ENCODE measurements around the gene SLBP. TPM values are rescaled to one million over a fixed set of nuclear protein-coding genes. Genes with fewer than 3 reads are reported as not detected.

Gene SLBP
- total RNA-seq, 2 experiments from 2014 or later = 45.8 to 47.6 TPM

GRCh38 chr4:1745165-1745564 is 33.0 kb upstream of the SLBP start:
- no peak for DNase-seq
- Mint-ChIP-seq H3K27ac (no peak overlapping the region), H3K4me1 (ENCODE audit: low read depth) (no peaks in the 10 kb centered on the region), H3K4me3 (no peak overlapping the region), H3K36me3 (ENCODE audit: low read depth) (peaks cover 43% of the 10 kb centered on the region), H3K27me3 (no peaks in the 10 kb centered on the region), H3K9me3 (no peaks in the 10 kb centered on the region)
- ATAC-seq (ENCODE audit: poor library complexity) = no peak
- H3K9me3 ChIP-seq (ENCODE audit: control insufficient read depth in 1 of 2, insufficient read depth in 1 of 2, low read length in 2 of 2) = peaks cover 0 to 5% of the 10 kb centered on the region in 2 experiments
- no peak for TF ChIP-seq CTCF (IDR thresholded peaks at IDR 0.05)
- H3K36me3 ChIP-seq (ENCODE audit: insufficient read depth, low read length) = peaks cover 43% of the 10 kb centered on the region
- H3K4me3 ChIP-seq (ENCODE audit: low read length) = no peak overlapping the region
- intact Hi-C loops (cut with DNase I, micrococcal nuclease) = no loop called here
- ChIA-PET CTCF (interaction anchor here (1.8 kb wide), 1 partner anchor 154 kb away, joined by 9 read pairs; no protein-coding TSS in a partner anchor), POLR2A (no interaction called here)
- H3K4me1 ChIP-seq (ENCODE audit: insufficient read depth, low read length) = peaks cover 16% of the 10 kb centered on the region
- H3K27me3 ChIP-seq (ENCODE audit: control insufficient read depth in 1 of 2, insufficient read depth in 2 of 2, low read length in 2 of 2) = no peaks in the 10 kb centered on the region
- no peak overlapping the region for H3K27ac ChIP-seq (ENCODE audit: low read depth in 1 of 2, low read length in 2 of 2)

- Histone ChIP-seq H3K36me3 (ENCODE audit: insufficient read depth, low read length) (peaks cover 48% of the 10 kb centered on the region), H3K27ac (ENCODE audit: low read depth in 1 of 2, low read length in 2 of 2) (no peak overlapping the region), H3K27me3 (ENCODE audit: control insufficient read depth in 1 of 2, insufficient read depth in 2 of 2, low read length in 2 of 2) (no peaks in the 10 kb centered on the region), H3K4me3 (ENCODE audit: low read length) (no peak overlapping the region), H3K4me1 (ENCODE audit: insufficient read depth, low read length) (peaks cover 16% of the 10 kb centered on the region), H3K9me3 (ENCODE audit: control insufficient read depth in 1 of 2, insufficient read depth in 1 of 2, low read length in 2 of 2) (peaks cover 0 to 6% of the 10 kb centered on the region in 2 experiments)
- H3K27ac Mint-ChIP-seq = no peak overlapping the region
- H3K36me3 Mint-ChIP-seq (ENCODE audit: low read depth) = peaks cover 49% of the 10 kb centered on the region
- no peak for DNase-seq
- H3K4me3 Mint-ChIP-seq = no peak overlapping the region
- no peaks in the 10 kb centered on the region for H3K9me3 Mint-ChIP-seq
- no peak for ATAC-seq (ENCODE audit: poor library complexity)
- ChIA-PET POLR2A (no interaction called here), CTCF (interaction anchor here (0.7 kb wide), 1 partner anchor 155 kb away, joined by 3 read pairs; no protein-coding TSS in a partner anchor)
- intact Hi-C loops (cut with DNase I, micrococcal nuclease) = no loop called here
- no peaks in the 10 kb centered on the region for H3K4me1 Mint-ChIP-seq (ENCODE audit: low read depth)
- no peaks in the 10 kb centered on the region for H3K27me3 Mint-ChIP-seq
- TF ChIP-seq CTCF (IDR thresholded peaks at IDR 0.05) = no peak
These were observed 32.4 kb upstream of the SLBP start for GRCh38 chr4:1744552-1744951.

GRCh38 chr4:1743975-1744374 is 31.9 kb upstream of the SLBP start:
- DNase-seq (no peak), ATAC-seq (ENCODE audit: poor library complexity) (no peak)
- intact Hi-C loops (cut with DNase I, micrococcal nuclease) = no loop called here
- Mint-ChIP-seq H3K36me3 (ENCODE audit: low read depth) (peaks cover 53% of the 10 kb centered on the region), H3K4me3 (no peak overlapping the region), H3K4me1 (ENCODE audit: low read depth) (no peaks in the 10 kb centered on the region), H3K9me3 (no peaks in the 10 kb centered on the region), H3K27me3 (no peaks in the 10 kb centered on the region), H3K27ac (no peak overlapping the region)
- H3K4me3 ChIP-seq (ENCODE audit: low read length) = no peak overlapping the region
- no peaks in the 10 kb centered on the region for H3K27me3 ChIP-seq (ENCODE audit: control insufficient read depth in 1 of 2, insufficient read depth in 2 of 2, low read length in 2 of 2)
- H3K27ac ChIP-seq (ENCODE audit: low read depth in 1 of 2, low read length in 2 of 2) = no peak overlapping the region
- ChIA-PET POLR2A (no interaction called here), CTCF (no interaction called here)
- H3K4me1 ChIP-seq (ENCODE audit: insufficient read depth, low read length) = peaks cover 16% of the 10 kb centered on the region
- no peak for TF ChIP-seq CTCF (IDR thresholded peaks at IDR 0.05)
- H3K9me3 ChIP-seq (ENCODE audit: control insufficient read depth in 1 of 2, insufficient read depth in 1 of 2, low read length in 2 of 2) = peaks cover 0 to 11% of the 10 kb centered on the region in 2 experiments
- peaks cover 54% of the 10 kb centered on the region for H3K36me3 ChIP-seq (ENCODE audit: insufficient read depth, low read length)
